OCI-LY3 (cell line): Measurements from ENCODE around the gene MS4A15.

ENCODE experiments used
- H2AFZ ChIP-seq: fragments of 200-600, 300-600 bp; shearing (Covaris generic); 2 replicates; pipeline ENCODE4 v1.6.0; 2014; ENCODE audit warnings: antibody characterized with exemption, low read depth, low read length
- H3K27ac ChIP-seq: fragments of 200-600, 300-600 bp; sonication (generic); 2 replicates; pipeline ENCODE4 v1.5.1; 2014; ENCODE audit warnings: mild to moderate bottlenecking, low read length, moderate library complexity, mixed read lengths
- H3K27me3 ChIP-seq: fragments of 200-600, 300-600 bp; sonication (generic); 2 replicates; pipeline ENCODE4 v1.6.1; 2014; ENCODE audit warnings: low read depth, low read length, mixed read lengths
- H3K36me3 ChIP-seq: fragments of 200-600, 300-600 bp; sonication (generic); replicated peaks from 2 replicates; pipeline ENCODE3; 2014; ENCODE audit warnings: low read depth, low read length, mixed read lengths
- H3K4me1 ChIP-seq: fragments of 300-600, 200-600 bp; sonication (generic); 2 replicates; pipeline ENCODE4 v1.6.1; 2014; ENCODE audit warnings: low read length, mixed read lengths
- H3K4me2 ChIP-seq: fragments of 200-600, 300-600 bp; sonication (generic); 2 replicates; pipeline ENCODE4 v1.6.1; 2014; ENCODE audit warnings: low read length, mixed read lengths
- H3K4me3 ChIP-seq: fragments of 300-600, 200-600 bp; sonication (generic); 2 replicates; pipeline ENCODE4 v1.5.1; 2014; ENCODE audit warnings: antibody characterized with exemption, mild to moderate bottlenecking, low read length, moderate library complexity
- H3K79me2 ChIP-seq: fragments of 300-600, 200-600 bp; shearing (Covaris generic); 2 replicates; pipeline ENCODE4 v1.6.1; 2014; ENCODE audit warnings: mild to moderate bottlenecking, low read length, mixed read lengths
- H3K9ac ChIP-seq: fragments of 300-600, 200-600 bp; shearing (Covaris generic); 2 replicates; pipeline ENCODE4 v1.6.0; 2014; ENCODE audit warnings: mild to moderate bottlenecking, low read length, moderate library complexity
- H3K9me3 ChIP-seq: fragments of 200-600, 300-600 bp; shearing (Covaris generic); 2 replicates; pipeline ENCODE4 v1.6.1; 2014; ENCODE audit warnings: low read length, mixed read lengths; ENCODE audit not compliant: insufficient read depth
- H4K20me1 ChIP-seq: fragments of 200-600, 300-600 bp; sonication (generic); 2 replicates; pipeline ENCODE4 v1.6.1; 2016; ENCODE audit warnings: low read length, mixed read lengths; ENCODE audit not compliant: insufficient read depth
- CTCF ChIP-seq: fragments of 200-600, 300-600 bp; sonication (generic); IDR thresholded peaks from 2 replicates; pipeline ENCODE4 v1.5.1; 2014; ENCODE audit warnings: antibody characterized with exemption, low read length, low read depth
- EZH2phosphoT487 ChIP-seq: fragments of 200-600 bp; shearing (Covaris generic); IDR thresholded peaks from 2 replicates; pipeline ENCODE4 v1.6.1; 2018; ENCODE audit warnings: antibody characterized with exemption, mixed run types, low read depth

Gene MS4A15

GRCh38 chr11:60795291-60795690 lies 38.6 kb downstream of the MS4A15 start:
- Histone ChIP-seq H3K36me3 (no peaks in the 10 kb centered on the region), H4K20me1 (no peaks in the 10 kb centered on the region), H3K79me2 (no peaks in the 10 kb centered on the region), H3K4me1 (no peaks in the 10 kb centered on the region), H2AFZ (no peak overlapping the region), H3K4me3 (no peak overlapping the region), H3K9ac (no peak overlapping the region), H3K27me3 (peaks cover 45% of the 10 kb centered on the region), H3K27ac (no peak overlapping the region), H3K4me2 (no peak overlapping the region), H3K9me3 (0 out of 2 replicates have a peak, but pooled peaks cover 4% of the 10 kb centered on the region)
- TF ChIP-seq CTCF, result no peak
- no peak for TF ChIP-seq EZH2phosphoT487

- no peak overlapping the region for H3K9ac ChIP-seq
- H3K27me3 ChIP-seq, result peaks cover 36% of the 10 kb centered on the region
- no peak overlapping the region for H3K4me3 ChIP-seq
- H3K9me3 ChIP-seq, result no peaks in the 10 kb centered on the region
- no peaks in the 10 kb centered on the region for H3K4me1 ChIP-seq
- no peaks in the 10 kb centered on the region for H4K20me1 ChIP-seq
- H3K4me2 ChIP-seq, result no peak overlapping the region
- TF ChIP-seq CTCF (no peak), EZH2phosphoT487 (no peak)
- no peak overlapping the region for H2AFZ ChIP-seq
- H3K79me2 ChIP-seq, result no peaks in the 10 kb centered on the region
- H3K36me3 ChIP-seq, result no peaks in the 10 kb centered on the region
- H3K27ac ChIP-seq, result no peak overlapping the region
Measured at GRCh38 chr11:60797846-60798630, 41.4 kb downstream of the MS4A15 start.

GRCh38 chr11:60798631-60799030 lies 42.0 kb downstream of the MS4A15 start:
- Histone ChIP-seq H3K79me2 (no peaks in the 10 kb centered on the region), H3K4me1 (no peaks in the 10 kb centered on the region), H2AFZ (no peak overlapping the region), H3K4me2 (no peak overlapping the region), H3K4me3 (no peak overlapping the region), H3K27me3 (peaks cover 31% of the 10 kb centered on the region), H3K9me3 (no peaks in the 10 kb centered on the region), H3K36me3 (no peaks in the 10 kb centered on the region), H4K20me1 (no peaks in the 10 kb centered on the region), H3K27ac (no peak overlapping the region), H3K9ac (no peak overlapping the region)
- TF ChIP-seq CTCF, result no peak
- TF ChIP-seq EZH2phosphoT487, result no peak

- TF ChIP-seq CTCF (no peak), EZH2phosphoT487 (no peak)
- no peaks in the 10 kb centered on the region for H3K36me3 ChIP-seq
- H3K4me3 ChIP-seq, result no peak overlapping the region
- no peak overlapping the region for H3K9ac ChIP-seq
- no peaks in the 10 kb centered on the region for H3K79me2 ChIP-seq
- peaks cover 27% of the 10 kb centered on the region for H3K27me3 ChIP-seq
- H4K20me1 ChIP-seq, result no peaks in the 10 kb centered on the region
- no peaks in the 10 kb centered on the region for H3K4me1 ChIP-seq
- no peak overlapping the region for H3K27ac ChIP-seq
- no peak overlapping the region for H2AFZ ChIP-seq
- H3K9me3 ChIP-seq, result no peaks in the 10 kb centered on the region
- no peak overlapping the region for H3K4me2 ChIP-seq
Measured at GRCh38 chr11:60801194-60801593, 44.5 kb downstream of the MS4A15 start.
